ENCODE measurements around the gene FKBP5. TPM values are rescaled to one million over a fixed set of nuclear protein-coding genes. Genes with fewer than 3 reads are reported as not detected.

Gene FKBP5
- total RNA-seq, 1 experiment from 2014 or later, result 33.9 TPM

GRCh38 chr6:35717449-35718374 lies 29.0 kb upstream of the FKBP5 start:
- Mint-ChIP-seq H3K9me3 (no peaks in the 10 kb centered on the region), H3K4me3 (peak overlapping the region in 1 of 2 experiments; percentile 43; a peak in 3 of 5 replicates), H3K27ac (peak overlapping the region; percentile 71 to 98 (median 95); a peak in 6 of 7 replicates), H3K36me3 (ENCODE audit: insufficient read depth in 1 of 3, low read depth in 3 of 3) (no peaks in the 10 kb centered on the region), H3K27me3 (ENCODE audit: low read depth) (peaks cover 7% of the 10 kb centered on the region), H3K4me1 (peaks cover 54 to 56% of the 10 kb centered on the region in 2 experiments)
- Histone ChIP-seq H3K79me1 (ENCODE audit: insufficient read depth, low read depth, low read length, poor library complexity, severe bottlenecking) (no peaks in the 10 kb centered on the region), H3K23me2 (ENCODE audit: insufficient read length, low read depth, low read length, poor library complexity, severe bottlenecking) (no peaks in the 10 kb centered on the region), H3K27me3 (ENCODE audit: insufficient read depth, low read length) (no peaks in the 10 kb centered on the region; the same call in 1 of the 2 replicates), H2BK15ac (ENCODE audit: low read depth, low read length) (no peak overlapping the region), H3K18ac (ENCODE audit: insufficient read length, low read depth, low read length) (peak overlapping the region; percentile 18), H3K4me2 (ENCODE audit: insufficient read depth, insufficient read length, low read length) (peak overlapping the region; percentile 3), H3K27ac (ENCODE audit: insufficient read length, low read depth, low read length) (no peak overlapping the region), H3K9ac (ENCODE audit: extremely low read depth, insufficient read length, low read length) (no peak overlapping the region), H3K9me3 (ENCODE audit: control insufficient read depth, low read depth, low read length) (no peaks in the 10 kb centered on the region), H3K79me2 (ENCODE audit: insufficient read depth, low read length) (no peaks in the 10 kb centered on the region), H4K91ac (ENCODE audit: insufficient read length, low read depth, low read length) (no peak overlapping the region), H3K56ac (ENCODE audit: insufficient read length, low read depth, low read length) (no peak overlapping the region), H2BK120ac (ENCODE audit: low read depth, low read length, poor library complexity, severe bottlenecking) (no peak overlapping the region), H3K4ac (ENCODE audit: low read depth, low read length) (no peak overlapping the region), H2BK5ac (ENCODE audit: insufficient read length, low read length) (no peak overlapping the region), H3T11ph (ENCODE audit: low read length) (no peak overlapping the region), H4K5ac (ENCODE audit: insufficient read length, low read depth, low read length) (peak overlapping the region; percentile 23), H2BK12ac (ENCODE audit: insufficient read length, low read depth, low read length) (no peak overlapping the region), H3K14ac (ENCODE audit: insufficient read depth, low read length) (peak overlapping the region; percentile 73), H3K4me1 (ENCODE audit: insufficient read depth, low read length) (peaks cover 18% of the 10 kb centered on the region; the same call in 1 of the 2 replicates), H2AK5ac (ENCODE audit: insufficient read length, low read length) (no peak overlapping the region), H4K20me1 (ENCODE audit: control insufficient read depth, insufficient read depth, insufficient read length) (no peaks in the 10 kb centered on the region), H3K23ac (ENCODE audit: insufficient read length, low read depth, low read length) (no peak overlapping the region), H2AFZ (ENCODE audit: low read length) (no peak overlapping the region), H4K8ac (replicated peaks; ENCODE audit: insufficient read length, low read depth, low read length) (no peak overlapping the region), H2BK20ac (ENCODE audit: low read depth, low read length, poor library complexity, severe bottlenecking) (no peak overlapping the region)
- no peak for TF ChIP-seq CTCF (conservative IDR thresholded peaks at IDR 0.05)
- no CpG with 5 or more reads among the region's 19 CpGs for WGBS (ENCODE audit: extremely low coverage, insufficient read length, low lambda C conversion rate)
- DNase-seq, result no peak
